ENCODE results near the gene ALS2.
A peak's percentile ranks its signal among the peaks of the same experiment; 100 is the strongest.

The ALS2 gene

GRCh38 chr2:201751566-201751965 is 29.2 kb downstream of the ALS2 start:
- DNase-seq = no peak

- DNase-seq = peak; percentile 46
Observed at GRCh38 chr2:201746551-201746950, 34.2 kb downstream of the ALS2 start.

GRCh38 chr2:201735486-201735885 is 45.2 kb downstream of the ALS2 start:
- no peak for DNase-seq

GRCh38 chr2:201734111-201734510 is 46.6 kb downstream of the ALS2 start:
- no peak for DNase-seq

GRCh38 chr2:201733544-201733943 is 47.2 kb downstream of the ALS2 start:
- DNase-seq = no peak

- DNase-seq = no peak
Observed at GRCh38 chr2:201730651-201731285, 50.0 kb downstream of the ALS2 start.

- DNase-seq = no peak
Observed at GRCh38 chr2:201715459-201715858, 65.3 kb downstream of the ALS2 start.

GRCh38 chr2:201712726-201713125 is 68.0 kb downstream of the ALS2 start:
- DNase-seq = no peak

- DNase-seq = no peak
Observed at GRCh38 chr2:201709747-201710146, 71.0 kb downstream of the ALS2 start.

GRCh38 chr2:201709049-201709448 is 71.7 kb downstream of the ALS2 start:
- DNase-seq = no peak

- no peak for DNase-seq
Observed at GRCh38 chr2:201707753-201708152, 73.0 kb downstream of the ALS2 start.

GRCh38 chr2:201707142-201707541 is 73.6 kb downstream of the ALS2 start:
- no peak for DNase-seq

- no peak for DNase-seq
Observed at GRCh38 chr2:201704536-201704935, 76.2 kb downstream of the ALS2 start.

- DNase-seq = no peak
Observed at GRCh38 chr2:201701646-201702045, 79.1 kb downstream of the ALS2 start.

- DNase-seq = no peak
Observed at GRCh38 chr2:201699416-201699815, 81.3 kb downstream of the ALS2 start.

GRCh38 chr2:201698588-201699226 is 82.0 kb downstream of the ALS2 start, which contains the start of gene MPP4:
Gene MPP4 (minus strand): TSS chr2:201698644. CDS start chr2:201693954, 4,690 bp downstream.
- no peak for DNase-seq

- no peak for DNase-seq
Observed at GRCh38 chr2:201697899-201698298, 82.8 kb downstream of the ALS2 start.

- no peak for DNase-seq
Observed at GRCh38 chr2:201696151-201696659, 84.5 kb downstream of the ALS2 start.

GRCh38 chr2:201685156-201685555 is 95.6 kb downstream of the ALS2 start:
- DNase-seq = no peak

- DNase-seq = peak; percentile 34
Observed at GRCh38 chr2:201680743-201681142, 100.0 kb downstream of the ALS2 start.

GRCh38 chr2:201678401-201678800 is 102.3 kb downstream of the ALS2 start:
- DNase-seq = no peak

- no peak for DNase-seq
Observed at GRCh38 chr2:201675454-201675853, 105.3 kb downstream of the ALS2 start.

GRCh38 chr2:201674794-201675193 is 105.9 kb downstream of the ALS2 start:
- no peak for DNase-seq

GRCh38 chr2:201674298-201674697 is 106.4 kb downstream of the ALS2 start:
- no peak for DNase-seq

- DNase-seq = no peak
Observed at GRCh38 chr2:201673546-201673945, 107.2 kb downstream of the ALS2 start.
